IMR-90 (cell line): ENCODE results near the gene RHOBTB1. TPM values are rescaled to one million over a fixed set of nuclear protein-coding genes. Genes with fewer than 3 reads are reported as not detected.

Experiments used
- ATAC-seq: fragments of 200-7000 bp; cut with Tn5 transposase; 2 replicates; pipeline ENCODE4 v1.9.1; 2020; ENCODE audit warnings: low read depth, mild to moderate bottlenecking, moderate library complexity
- BruUV-seq: library from RNA; stranded (reverse); fragments of 400-500 nt; replicated peaks from 2 replicates; lab custom pipeline; 2021; lab: Mats Ljungman, UMichigan
- CTCF ChIA-PET: fragments of 300-600 bp; formaldehyde crosslinking; extraction: SDS; loops from one replicate; lab custom pipeline; 2021; ENCODE audit warnings: antibody characterized with exemption; lab: Yijun Ruan, JAX
- POLR2A ChIA-PET: fragments of 300-600 bp; sonication (Branson Sonifier 250); formaldehyde crosslinking; loops from one replicate; lab custom pipeline; 2022; ENCODE audit warnings: antibody characterized with exemption; ENCODE audit not compliant: unreplicated experiment; lab: Charles Lee
- DNase-seq: peaks from one replicate; pipeline ENCODE4 v3.0.0; 2013
- H2AFZ ChIP-seq: replicated peaks from 2 replicates; pipeline ENCODE3; 2013; ENCODE audit warnings: low read length, mild to moderate bottlenecking; ENCODE audit not compliant: poor library complexity
- H2AK5ac ChIP-seq: 2 replicates; pipeline ENCODE4 v1.6.1; 2013; ENCODE audit warnings: low read depth, low read length, inconsistent platforms
- H2AK9ac ChIP-seq: replicated peaks from 2 replicates; pipeline ENCODE3; 2013; ENCODE audit warnings: mild to moderate bottlenecking, low read depth, low read length, moderate library complexity; ENCODE audit not compliant: poor library complexity
- H2BK120ac ChIP-seq: 2 replicates; pipeline ENCODE4 v1.6.1; 2013; ENCODE audit warnings: low read depth, low read length, inconsistent platforms
- H2BK15ac ChIP-seq: 3 replicates; pipeline ENCODE4 v1.6.1; 2013; ENCODE audit warnings: low read depth, low read length, inconsistent platforms
- H2BK20ac ChIP-seq: 2 replicates; pipeline ENCODE4 v1.6.1; 2013; ENCODE audit warnings: low read depth, mild to moderate bottlenecking, inconsistent platforms, low read length, moderate library complexity
- H2BK5ac ChIP-seq: 2 replicates; pipeline ENCODE4 v1.6.1; 2013; ENCODE audit warnings: mild to moderate bottlenecking, low read depth, low read length, inconsistent platforms; ENCODE audit not compliant: poor library complexity, severe bottlenecking
- H3K14ac ChIP-seq: replicated peaks from 2 replicates; pipeline ENCODE4 v1.6.1; 2013; ENCODE audit warnings: low read depth, low read length, inconsistent platforms
- H3K18ac ChIP-seq: 2 replicates; pipeline ENCODE4 v1.6.1; 2013; ENCODE audit warnings: low read depth, low read length, control low read depth
- H3K23ac ChIP-seq: 2 replicates; pipeline ENCODE4 v1.6.1; 2013; ENCODE audit warnings: low read depth, low read length, inconsistent platforms
- H3K27ac ChIP-seq: 2 replicates; pipeline ENCODE4 v1.5.1; 2013; ENCODE audit warnings: mild to moderate bottlenecking, control low read depth, low read length; ENCODE audit not compliant: insufficient read depth
- H3K27me3 ChIP-seq: 2 replicates; pipeline ENCODE4 v1.6.1; 2013; ENCODE audit warnings: low read length; ENCODE audit not compliant: control insufficient read depth, insufficient read depth
- H3K36me3 ChIP-seq: 2 replicates; pipeline ENCODE4 v1.6.1; 2013; ENCODE audit warnings: low read length, mixed read lengths; ENCODE audit not compliant: control insufficient read depth, insufficient read depth
- H3K4ac ChIP-seq: 2 replicates; pipeline ENCODE4 v1.6.1; 2013; ENCODE audit warnings: low read depth, low read length, inconsistent platforms
- H3K4me1 ChIP-seq: 2 replicates; pipeline ENCODE4 v1.6.1; 2013; ENCODE audit warnings: low read length, mixed read lengths; ENCODE audit not compliant: control insufficient read depth, insufficient read depth
- H3K4me2 ChIP-seq: 2 replicates; pipeline ENCODE4 v1.6.1; 2013; ENCODE audit warnings: low read depth, mild to moderate bottlenecking, control low read depth, low read length, moderate library complexity
- H3K4me3 ChIP-seq: 2 replicates; pipeline ENCODE4 v1.5.1; 2013; ENCODE audit warnings: low read depth, mild to moderate bottlenecking, control low read depth, low read length, moderate library complexity; ENCODE audit not compliant: insufficient read depth
- H3K56ac ChIP-seq: 2 replicates; pipeline ENCODE4 v1.6.1; 2013; ENCODE audit warnings: low read length, inconsistent platforms; ENCODE audit not compliant: insufficient read depth; ENCODE audit errors: extremely low read depth
- H3K79me1 ChIP-seq, 2 experiments: 2 replicates each; pipeline ENCODE4 v1.6.1; 2013; ENCODE audit warnings: low read length in 2 of 2, inconsistent platforms in 1 of 2, low read depth in 1 of 2
- H3K9ac ChIP-seq: 2 replicates; pipeline ENCODE4 v1.6.1; 2013; ENCODE audit warnings: low read depth, low read length, control low read depth
- H3K9me1 ChIP-seq: 2 replicates; pipeline ENCODE4 v1.6.1; 2013; ENCODE audit warnings: low read length, inconsistent platforms; ENCODE audit not compliant: insufficient read depth
- H3K9me3 ChIP-seq: 2 replicates; pipeline ENCODE4 v1.6.1; 2013; ENCODE audit warnings: low read length; ENCODE audit not compliant: control insufficient read depth, insufficient read depth
- H4K20me1 ChIP-seq: 2 replicates; pipeline ENCODE4 v1.6.1; 2013; ENCODE audit warnings: low read length, inconsistent platforms; ENCODE audit not compliant: insufficient read depth
- H4K5ac ChIP-seq: 2 replicates; pipeline ENCODE4 v1.6.1; 2013; ENCODE audit warnings: mild to moderate bottlenecking, low read depth, low read length, control low read depth
- H4K8ac ChIP-seq, 2 experiments: 2 replicates each; pipeline ENCODE4 v1.6.1; 2013; ENCODE audit warnings: low read depth in 2 of 2, low read length in 2 of 2, control low read depth in 1 of 2, inconsistent platforms in 1 of 2
- H4K91ac ChIP-seq: 2 replicates; pipeline ENCODE4 v1.6.1; 2013; ENCODE audit warnings: low read depth, low read length, inconsistent platforms; ENCODE audit not compliant: insufficient read depth
- CEBPB ChIP-seq: IDR thresholded peaks from 2 replicates; pipeline ENCODE4 v1.6.1; 2012; ENCODE audit warnings: low read depth, low read length, improper control_type of control experiment
- WGBS, 2 experiments: methylation state at CpG; one replicate each; pipeline versions ENCODE4 v1.1.5 to v1.1.7; 2013; ENCODE audit warnings: missing lambda C conversion rate in 2 of 2; ENCODE audit not compliant: insufficient read length in 1 of 2; ENCODE audit errors: extremely low coverage in 2 of 2; 5-methylcytosine and 5-hydroxymethylcytosine counted together
- dilution Hi-C: fragments of 300-500 bp; cut with HindIII; formaldehyde crosslinking; loops from one replicate; pipeline ENCODE4 v1.14.3; 2018; ENCODE audit warnings: low sequenced_read_pairs; ENCODE audit not compliant: unreplicated experiment
- in situ Hi-C: fragments of 300-500 bp; cut with MboI; formaldehyde crosslinking; loops from 3 replicates; pipeline ENCODE4 v1.14.3; 2019; ENCODE audit warnings: low sequenced_read_pairs, inconsistent platforms, mixed read lengths
- intact Hi-C: fragments of 100-400 bp; cut with micrococcal nuclease; formaldehyde crosslinking; loops from 2 replicates; pipeline ENCODE4 v1.10.0; 2022
- polyA plus RNA-seq, 3 experiments: library from polyadenylated mRNA; depleted of rRNA; stranded (reverse); fragments of >200 nt; gene quantifications; 2 replicates each; pipeline ENCODE4 v1.2.3, GENCODE V29; 2012; ENCODE audit warnings: low replicate concordance in 1 of 3
- total RNA-seq: library from RNA; depleted of rRNA; stranded (reverse); fragments of >200 nt; gene quantifications from 2 replicates; pipeline ENCODE4 v1.2.3, GENCODE V29; 2012

The RHOBTB1 gene
- total and polyA plus RNA-seq, 2 of the 4 experiments (the other 2 are of a cell fraction) = 8.9 to 15.2 TPM

DNA sequence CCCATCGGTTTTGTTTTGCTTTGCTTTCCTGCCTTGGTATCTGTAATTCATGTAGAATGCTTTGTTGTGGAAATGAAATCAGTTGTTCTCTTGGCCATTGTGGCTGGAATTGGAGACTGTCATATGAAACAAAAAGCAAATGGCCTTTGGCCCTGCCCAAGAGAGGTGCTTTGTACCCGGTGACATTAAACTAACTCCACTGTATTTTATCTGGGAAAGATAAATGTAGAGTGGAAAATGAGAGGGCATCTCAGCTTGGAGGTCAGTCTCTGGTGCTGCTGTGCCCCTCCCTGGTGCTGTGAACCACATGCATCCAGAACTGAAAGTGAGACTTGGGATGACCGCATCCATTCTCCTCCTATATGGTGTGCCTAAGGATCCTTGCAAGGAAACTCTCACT lies 90.3 kb downstream of the RHOBTB1 start:
- Histone ChIP-seq H3K9me1 (no peaks in the 10 kb centered on the region), H3K18ac (no peak overlapping the region), H4K5ac (no peak overlapping the region), H2BK5ac (no peak overlapping the region), H2BK20ac (no peak overlapping the region; the same call in 1 of the 2 replicates), H2BK15ac (no peak overlapping the region), H4K91ac (no peak overlapping the region), H3K79me1 (no peaks in the 10 kb centered on the region), H2AFZ (no peak overlapping the region), H3K4me3 (no peak overlapping the region), H3K9me3 (peaks cover 8% of the 10 kb centered on the region), H3K4ac (no peak overlapping the region), H3K4me2 (no peak overlapping the region), H3K9ac (no peak overlapping the region), H4K8ac (no peak overlapping the region), H3K4me1 (peaks cover 6% of the 10 kb centered on the region; the same call in 1 of the 2 replicates), H4K20me1 (no peaks in the 10 kb centered on the region), H3K27me3 (no peaks in the 10 kb centered on the region), H2BK120ac (no peak overlapping the region), H3K56ac (no peak overlapping the region), H3K23ac (no peak overlapping the region), H3K14ac (no peak overlapping the region), H3K27ac (no peak overlapping the region), H2AK9ac (no peak overlapping the region), H3K36me3 (no peaks in the 10 kb centered on the region), H2AK5ac (no peak overlapping the region)
- in situ Hi-C loops (no loop called here), dilution Hi-C loops (no loop called here), intact Hi-C loops (no loop called here)
- DNase-seq (no peak), ATAC-seq (no peak)
- BruUV-seq = no TSS peak
- POLR2A ChIA-PET = no interaction called here
- no peak for TF ChIP-seq CEBPB
- CTCF ChIA-PET = no interaction called here
- WGBS, 2 experiments = no CpG with 5 or more reads among the region's 3 CpGs
